Retinal pigment epithelial cell (primary cell): ENCODE results near the gene BCL2A1.
"Not testable (repeated sequence)": the region's sequence is repeated elsewhere in the genome, so short reads cannot be mapped to it uniquely, and the experiment has no call there.

ENCODE experiments used
- DNase-seq: peaks from one replicate; pipeline ENCODE4 v3.0.0-alpha.2; 2010; ENCODE audit warnings: low read depth
- H3K4me3 ChIP-seq: 2 replicates; pipeline ENCODE4 v1.5.1; 2011; ENCODE audit warnings: mild to moderate bottlenecking, low read length, control low read depth, moderate library complexity
- CTCF ChIP-seq: conservative IDR thresholded peaks from 2 replicates; pipeline ENCODE4 v1.5.1; 2011; ENCODE audit warnings: low read depth, low read length, control low read depth, inconsistent platforms

The BCL2A1 gene

GRCh38 chr15:80011596-80011995 is 40.6 kb upstream of the BCL2A1 start:
- H3K4me3 ChIP-seq = no peak overlapping the region
- no peak for TF ChIP-seq CTCF
- DNase-seq = no peak

- not testable (repeated sequence) for H3K4me3 ChIP-seq, DNase-seq
Observed at GRCh38 chr15:80011041-80011523, 40.1 kb upstream of the BCL2A1 start.

GRCh38 chr15:80010131-80010673 is 39.2 kb upstream of the BCL2A1 start:
- H3K4me3 ChIP-seq = no peak overlapping the region
- DNase-seq = no peak
- TF ChIP-seq CTCF = no peak

GRCh38 chr15:80007532-80007931 is 36.5 kb upstream of the BCL2A1 start:
- DNase-seq = no peak
- no peak overlapping the region for H3K4me3 ChIP-seq
- no peak for TF ChIP-seq CTCF

GRCh38 chr15:80006946-80007345 is 36.0 kb upstream of the BCL2A1 start:
- no peak overlapping the region for H3K4me3 ChIP-seq
- TF ChIP-seq CTCF = no peak
- DNase-seq = no peak

- no peak for DNase-seq
- H3K4me3 ChIP-seq = no peak overlapping the region
- no peak for TF ChIP-seq CTCF
Observed at GRCh38 chr15:80003934-80004472, 33.0 kb upstream of the BCL2A1 start.

- no peak for TF ChIP-seq CTCF
- no peak overlapping the region for H3K4me3 ChIP-seq
- no peak for DNase-seq
Observed at GRCh38 chr15:80003171-80003570, 32.2 kb upstream of the BCL2A1 start.

GRCh38 chr15:80002267-80002666 is 31.3 kb upstream of the BCL2A1 start:
- TF ChIP-seq CTCF = no peak
- no peak overlapping the region for H3K4me3 ChIP-seq
- no peak for DNase-seq
